Measurements from ENCODE around the gene MMADHC.

The MMADHC gene

DNA sequence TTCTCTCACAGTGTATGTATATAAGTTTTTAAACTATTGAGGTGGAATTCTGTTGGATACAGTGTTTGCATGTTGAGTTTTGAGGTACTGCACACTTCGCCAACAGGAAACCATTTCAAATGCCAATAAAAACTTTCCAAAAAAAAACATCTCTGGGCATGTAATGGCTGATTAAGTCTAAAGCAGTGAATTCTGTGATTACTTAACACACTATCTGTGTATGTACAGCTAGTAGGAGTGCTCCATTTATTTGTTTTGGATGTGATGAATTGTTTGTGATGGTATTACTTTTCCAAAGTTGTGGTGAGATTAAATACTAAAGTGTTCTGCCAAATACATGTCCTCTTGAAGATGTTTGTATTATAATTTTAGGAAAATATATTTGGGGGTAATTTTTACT lies 31.1 kb downstream of the MMADHC start:
- DNase-seq (ENCODE audit: low spot score), result no peak

DNA sequence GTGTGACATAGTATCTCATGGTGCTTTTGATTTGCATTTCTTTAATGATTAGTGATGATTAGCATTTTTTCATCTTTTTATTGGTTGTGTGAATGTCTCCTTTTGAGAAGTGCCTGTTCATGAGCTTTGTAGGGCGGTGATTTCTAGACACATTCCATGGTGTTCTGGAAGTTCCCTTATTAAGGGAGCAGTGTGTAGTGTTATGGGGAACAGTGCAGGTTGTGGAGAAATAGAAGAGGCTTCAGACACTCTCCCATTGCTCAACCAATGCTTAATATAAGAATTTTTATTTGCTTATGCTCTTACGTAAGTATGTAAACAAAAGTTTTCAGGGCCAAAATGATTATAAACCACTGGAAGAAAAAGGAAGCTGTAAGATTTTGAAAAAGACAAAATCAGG lies 34.7 kb downstream of the MMADHC start:
- DNase-seq (ENCODE audit: low spot score), result no peak

DNA sequence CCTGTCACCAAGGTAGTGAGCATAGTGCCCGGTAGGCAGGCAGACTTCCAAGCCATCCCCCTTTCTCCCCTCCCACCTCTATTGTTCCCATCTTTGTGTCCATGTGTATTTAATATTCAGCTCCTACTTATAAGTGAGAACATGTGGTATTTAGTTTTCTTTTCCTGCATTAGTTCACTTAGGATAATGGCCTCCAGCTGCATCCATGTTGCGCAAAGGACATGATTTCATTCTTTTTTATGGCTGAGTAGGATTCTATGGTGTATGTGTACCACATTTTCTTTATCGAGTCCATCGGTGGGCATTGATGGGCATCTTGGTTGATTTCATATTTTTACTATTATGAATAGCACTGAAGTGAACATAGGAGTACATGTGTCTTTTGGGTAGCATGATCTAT lies 35.3 kb downstream of the MMADHC start:
- no peak for DNase-seq (ENCODE audit: low spot score)

DNA sequence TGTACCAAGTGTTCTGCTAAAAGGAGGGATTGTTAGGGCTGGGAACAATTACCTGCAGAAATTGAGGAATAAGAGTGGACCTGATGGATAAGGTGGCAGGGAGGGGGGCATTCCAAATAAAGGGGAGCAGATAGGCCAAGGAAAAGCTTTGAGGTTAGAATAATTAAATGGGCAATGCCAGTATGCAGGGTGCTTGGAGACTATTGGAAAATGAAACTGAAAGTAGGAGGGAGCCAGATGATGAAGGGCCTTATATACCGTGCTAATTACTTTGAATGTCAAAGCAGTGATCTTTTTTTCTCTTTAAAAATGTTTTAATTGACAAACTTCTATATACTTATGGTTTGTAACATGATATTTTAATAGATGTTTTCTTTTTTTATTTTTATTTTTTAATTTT lies 42.9 kb downstream of the MMADHC start:
- no peak for DNase-seq (ENCODE audit: low spot score)

DNA sequence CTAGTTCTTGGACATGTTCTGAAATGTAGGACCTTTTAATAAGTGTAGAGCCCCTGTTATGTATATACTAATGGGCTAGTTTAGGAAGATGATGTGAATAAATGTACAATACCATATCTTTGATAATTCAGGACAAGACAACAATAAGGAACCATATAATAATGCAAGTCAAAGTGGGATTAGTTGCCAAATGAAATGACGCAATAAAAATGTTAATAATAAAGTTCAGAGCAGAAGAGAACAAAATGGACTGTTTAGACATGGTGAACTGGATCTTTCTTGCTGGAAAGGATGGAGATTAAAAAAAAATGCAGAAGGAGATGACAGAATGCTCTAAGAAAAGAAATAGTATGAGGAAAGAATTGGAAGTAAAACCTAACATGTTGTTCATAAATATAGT lies 43.7 kb downstream of the MMADHC start:
- no peak for DNase-seq (ENCODE audit: low spot score)

DNA sequence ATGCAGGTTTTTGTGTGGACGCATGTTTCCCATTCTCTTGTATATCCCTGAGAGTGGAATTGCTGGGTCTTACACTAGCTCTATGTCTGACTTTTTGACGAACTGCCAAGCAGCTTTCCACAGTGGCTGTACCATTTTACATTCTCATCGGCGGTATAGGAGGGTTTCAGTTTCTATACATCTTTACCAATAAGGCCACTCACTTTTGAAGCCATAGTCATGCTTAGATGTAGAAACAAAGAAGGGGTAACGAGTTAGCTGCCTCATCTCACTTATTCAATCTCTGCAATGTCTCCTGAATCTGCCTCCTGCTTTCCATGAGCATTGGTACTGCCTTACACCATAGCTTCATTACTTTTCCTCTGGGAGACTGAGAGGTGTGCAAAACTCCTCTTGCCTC lies 47.4 kb downstream of the MMADHC start:
- no peak for DNase-seq (ENCODE audit: low spot score)

DNA sequence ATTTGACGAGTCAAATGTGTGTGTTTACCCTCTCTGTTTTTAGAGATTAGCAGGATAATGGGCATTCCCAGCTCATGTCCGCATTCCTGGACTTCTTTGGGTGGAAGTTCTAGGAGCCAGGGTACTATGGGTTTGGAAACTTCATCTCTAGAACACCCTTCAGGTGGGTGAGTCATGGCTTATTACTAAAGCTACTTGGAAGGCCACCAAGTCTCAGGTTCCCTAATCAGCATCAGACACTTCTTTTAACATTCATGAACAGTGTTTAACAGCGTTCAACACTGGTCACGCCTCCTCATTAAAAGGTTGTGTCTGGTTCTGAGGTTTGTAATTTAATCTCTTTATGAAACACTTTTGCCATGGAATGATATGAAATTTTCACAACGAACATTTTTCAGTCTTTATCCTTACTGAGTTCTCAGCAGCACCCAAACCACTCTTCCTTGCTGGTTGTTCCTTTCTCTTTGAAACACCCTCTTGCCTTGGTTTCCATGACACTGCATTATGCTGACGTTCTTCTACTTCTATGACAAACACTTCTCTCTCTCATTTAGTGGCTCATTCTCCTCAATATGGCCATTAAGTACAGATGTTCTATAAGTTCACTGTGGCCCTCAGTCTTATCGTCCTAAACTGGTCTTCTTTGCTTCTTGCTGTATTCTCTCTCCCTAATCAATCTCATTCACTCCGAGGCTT lies 49.3 kb downstream of the MMADHC start:
- DNase-seq (ENCODE audit: low spot score), result no peak

DNA sequence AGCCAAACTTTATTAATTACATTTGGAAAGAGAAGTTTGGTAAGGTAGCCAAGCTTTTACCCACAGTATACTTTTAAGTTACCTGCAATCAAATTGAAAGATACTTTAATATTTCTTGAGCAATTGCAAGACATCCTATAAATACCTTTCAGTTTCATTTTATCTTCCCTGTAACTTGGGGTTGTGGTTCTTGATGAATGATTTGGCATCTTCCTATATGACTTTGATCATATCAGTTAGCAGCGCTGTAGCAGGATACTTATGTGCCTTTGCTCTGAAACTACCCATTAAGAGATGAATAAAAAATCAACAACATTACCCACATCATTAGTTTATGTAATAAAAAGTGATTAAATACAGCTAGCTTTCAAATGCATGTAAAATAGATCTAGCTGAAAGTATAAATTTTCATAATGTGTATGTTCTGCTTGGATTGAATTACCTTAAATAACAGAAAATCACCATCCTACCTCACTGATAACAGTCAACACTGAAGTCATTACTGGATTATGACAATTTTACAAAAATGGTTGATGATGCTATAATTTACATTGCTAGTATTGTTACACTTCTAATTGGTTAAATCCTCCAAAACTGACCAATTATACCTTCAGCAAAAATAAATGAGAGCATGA lies 50.4 kb downstream of the MMADHC start:
- no peak for DNase-seq (ENCODE audit: low spot score)

DNA sequence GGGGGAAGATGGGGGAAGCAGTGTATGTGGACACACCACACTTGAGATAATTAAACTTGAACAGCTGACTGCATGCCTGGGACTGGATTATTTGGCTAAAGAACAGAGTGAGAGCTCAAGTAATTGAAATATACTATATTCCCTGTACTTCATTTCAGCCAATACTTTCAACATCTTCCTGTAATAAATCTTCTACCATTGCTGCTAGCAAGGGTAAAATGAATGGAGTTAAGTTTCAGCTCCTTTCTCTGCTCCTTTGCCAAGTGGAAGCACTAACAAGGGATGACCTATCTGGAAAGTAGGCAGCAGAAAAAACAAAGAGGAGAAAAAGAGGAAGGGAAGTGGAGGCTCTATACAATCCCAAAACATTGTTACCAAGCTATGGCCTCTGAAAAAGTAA lies 50.9 kb downstream of the MMADHC start:
- no peak for DNase-seq (ENCODE audit: low spot score)

DNA sequence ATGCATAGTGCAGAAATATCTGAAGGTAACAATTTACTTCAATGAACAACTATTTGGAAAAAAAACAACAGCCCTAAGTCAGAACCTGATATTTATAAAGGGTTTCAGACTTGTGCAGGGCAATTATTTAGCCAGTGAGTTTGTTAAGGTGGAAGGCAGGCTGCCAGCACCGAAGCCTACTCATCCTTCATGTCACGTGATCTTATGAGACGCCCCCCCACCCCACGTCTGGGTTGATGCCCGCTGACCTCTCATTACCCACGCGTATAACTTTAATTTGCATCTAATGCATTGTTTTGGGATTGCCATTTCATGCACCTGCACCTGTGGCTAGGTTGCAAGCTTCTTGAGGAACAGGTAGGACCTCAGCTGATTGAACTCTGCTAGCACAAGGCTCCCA lies 52.9 kb downstream of the MMADHC start:
- no peak for DNase-seq (ENCODE audit: low spot score)

DNA sequence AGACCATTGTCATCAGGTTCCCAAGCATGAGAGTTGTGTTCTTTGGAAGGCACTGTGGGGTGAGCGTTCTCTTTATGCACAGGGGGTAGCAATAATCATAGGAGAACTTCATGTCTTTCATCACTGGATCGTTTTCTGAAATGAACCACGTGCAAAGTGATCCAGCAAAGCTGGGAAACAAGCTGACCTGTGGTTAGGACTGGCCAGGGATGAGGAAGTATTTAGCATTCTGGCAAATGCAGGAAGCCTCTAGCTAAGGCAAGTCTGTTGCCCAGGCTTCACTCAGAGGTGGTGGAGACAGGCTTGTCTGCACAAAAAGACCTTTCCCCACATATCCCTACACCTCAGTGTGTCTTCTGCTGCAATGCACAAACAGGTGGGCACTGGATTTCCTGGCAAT lies 58.6 kb downstream of the MMADHC start:
- DNase-seq (ENCODE audit: low spot score), result no peak

DNA sequence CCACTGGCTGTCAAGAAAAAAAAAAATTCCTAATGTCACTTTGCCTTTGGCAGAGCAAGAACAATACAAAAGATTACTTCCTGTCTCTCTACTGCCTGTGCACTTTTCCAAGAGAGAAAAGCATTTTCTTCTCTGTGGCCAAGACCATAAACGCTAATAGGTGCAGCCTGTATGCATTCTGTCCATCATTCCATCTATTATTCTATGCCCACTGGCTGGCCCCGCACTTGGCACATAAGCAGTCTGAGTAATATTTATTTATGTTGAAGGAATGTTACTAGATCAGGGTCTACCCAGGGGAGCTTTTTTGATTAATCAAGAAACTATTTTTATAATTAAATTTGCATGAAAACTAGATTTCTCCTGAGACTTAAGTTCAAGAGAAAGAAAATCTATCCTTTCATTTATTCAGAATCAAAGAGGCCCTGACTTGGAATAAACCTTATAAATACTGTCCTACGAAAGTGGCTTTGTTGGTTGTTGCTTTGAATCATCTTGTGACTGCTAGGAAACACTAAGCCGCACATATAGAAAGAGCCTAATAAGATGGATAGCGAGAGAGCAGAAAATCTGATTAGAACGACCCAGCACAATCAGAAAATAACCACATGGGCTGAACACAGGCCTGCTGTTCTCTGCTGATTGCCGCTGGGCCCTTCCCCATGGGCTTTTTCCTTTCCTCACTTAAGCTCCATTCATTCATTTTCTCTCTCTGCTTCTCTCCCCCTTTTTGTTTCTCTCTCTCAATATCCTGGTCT lies 59.4 kb downstream of the MMADHC start:
- no peak for DNase-seq (ENCODE audit: low spot score)

DNA sequence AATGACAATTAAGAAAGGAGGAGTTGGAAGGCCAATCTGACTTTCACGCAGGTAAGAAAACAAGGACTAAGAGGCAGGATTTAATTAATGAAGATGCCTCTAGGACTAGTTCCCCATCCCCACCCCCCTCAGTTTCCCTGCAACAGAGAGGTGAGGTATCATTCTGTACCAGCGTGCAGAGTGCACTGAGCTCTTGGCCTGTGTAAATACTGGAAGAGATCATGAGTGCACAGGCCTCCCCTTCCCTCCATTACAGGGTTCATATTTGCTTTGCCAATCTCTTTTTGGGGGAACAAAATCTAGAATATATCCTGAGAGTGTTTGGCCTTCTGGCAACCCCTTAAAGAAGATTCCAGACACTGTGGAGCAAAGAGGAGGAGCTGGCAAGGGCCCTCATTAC lies 60.9 kb downstream of the MMADHC start:
- no peak for DNase-seq (ENCODE audit: low spot score)

DNA sequence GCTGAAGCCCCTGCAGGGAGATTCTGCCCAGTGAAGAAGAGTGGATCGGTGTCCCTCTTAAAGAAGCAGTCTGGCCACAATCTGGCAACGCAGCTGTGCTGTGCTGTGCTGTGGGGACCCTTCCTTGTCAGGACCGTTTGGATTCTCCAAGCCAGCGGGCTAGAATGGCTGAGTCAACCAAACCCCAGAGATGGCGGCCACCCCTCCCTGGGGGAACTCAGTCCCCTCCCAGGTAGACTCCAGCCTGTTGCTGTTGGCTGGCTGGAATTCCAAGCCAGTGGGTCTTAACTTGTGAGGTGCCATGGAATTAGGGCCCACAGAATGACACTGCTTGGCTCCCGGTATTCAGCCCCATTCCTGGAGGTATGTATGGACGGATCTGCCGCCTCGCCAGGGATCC lies 62.3 kb downstream of the MMADHC start:
- no peak for DNase-seq (ENCODE audit: low spot score)
